Measurements from ENCODE around the gene SPEF2. TPM values are rescaled to one million over a fixed set of nuclear protein-coding genes. Genes with fewer than 3 reads are reported as not detected.

SPEF2 gene, protein sequence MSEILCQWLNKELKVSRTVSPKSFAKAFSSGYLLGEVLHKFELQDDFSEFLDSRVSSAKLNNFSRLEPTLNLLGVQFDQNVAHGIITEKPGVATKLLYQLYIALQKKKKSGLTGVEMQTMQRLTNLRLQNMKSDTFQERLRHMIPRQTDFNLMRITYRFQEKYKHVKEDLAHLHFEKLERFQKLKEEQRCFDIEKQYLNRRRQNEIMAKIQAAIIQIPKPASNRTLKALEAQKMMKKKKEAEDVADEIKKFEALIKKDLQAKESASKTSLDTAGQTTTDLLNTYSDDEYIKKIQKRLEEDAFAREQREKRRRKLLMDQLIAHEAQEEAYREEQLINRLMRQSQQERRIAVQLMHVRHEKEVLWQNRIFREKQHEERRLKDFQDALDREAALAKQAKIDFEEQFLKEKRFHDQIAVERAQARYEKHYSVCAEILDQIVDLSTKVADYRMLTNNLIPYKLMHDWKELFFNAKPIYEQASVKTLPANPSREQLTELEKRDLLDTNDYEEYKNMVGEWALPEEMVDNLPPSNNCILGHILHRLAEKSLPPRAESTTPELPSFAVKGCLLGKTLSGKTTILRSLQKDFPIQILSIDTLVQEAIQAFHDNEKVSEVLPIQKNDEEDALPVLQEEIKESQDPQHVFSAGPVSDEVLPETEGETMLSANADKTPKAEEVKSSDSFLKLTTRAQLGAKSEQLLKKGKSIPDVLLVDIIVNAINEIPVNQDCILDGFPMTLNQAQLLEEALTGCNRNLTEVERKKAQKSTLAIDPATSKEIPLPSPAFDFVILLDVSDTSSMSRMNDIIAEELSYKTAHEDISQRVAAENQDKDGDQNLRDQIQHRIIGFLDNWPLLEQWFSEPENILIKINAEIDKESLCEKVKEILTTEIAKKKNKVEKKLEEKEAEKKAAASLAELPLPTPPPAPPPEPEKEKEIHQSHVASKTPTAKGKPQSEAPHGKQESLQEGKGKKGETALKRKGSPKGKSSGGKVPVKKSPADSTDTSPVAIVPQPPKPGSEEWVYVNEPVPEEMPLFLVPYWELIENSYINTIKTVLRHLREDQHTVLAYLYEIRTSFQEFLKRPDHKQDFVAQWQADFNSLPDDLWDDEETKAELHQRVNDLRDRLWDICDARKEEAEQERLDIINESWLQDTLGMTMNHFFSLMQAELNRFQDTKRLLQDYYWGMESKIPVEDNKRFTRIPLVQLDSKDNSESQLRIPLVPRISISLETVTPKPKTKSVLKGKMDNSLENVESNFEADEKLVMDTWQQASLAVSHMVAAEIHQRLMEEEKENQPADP (N-terminal part only)
- polyA plus RNA-seq (2013, experiment 1 of 2) = 1.5 TPM
- 1.2 TPM for polyA plus RNA-seq (2013, experiment 2 of 2)

DNA sequence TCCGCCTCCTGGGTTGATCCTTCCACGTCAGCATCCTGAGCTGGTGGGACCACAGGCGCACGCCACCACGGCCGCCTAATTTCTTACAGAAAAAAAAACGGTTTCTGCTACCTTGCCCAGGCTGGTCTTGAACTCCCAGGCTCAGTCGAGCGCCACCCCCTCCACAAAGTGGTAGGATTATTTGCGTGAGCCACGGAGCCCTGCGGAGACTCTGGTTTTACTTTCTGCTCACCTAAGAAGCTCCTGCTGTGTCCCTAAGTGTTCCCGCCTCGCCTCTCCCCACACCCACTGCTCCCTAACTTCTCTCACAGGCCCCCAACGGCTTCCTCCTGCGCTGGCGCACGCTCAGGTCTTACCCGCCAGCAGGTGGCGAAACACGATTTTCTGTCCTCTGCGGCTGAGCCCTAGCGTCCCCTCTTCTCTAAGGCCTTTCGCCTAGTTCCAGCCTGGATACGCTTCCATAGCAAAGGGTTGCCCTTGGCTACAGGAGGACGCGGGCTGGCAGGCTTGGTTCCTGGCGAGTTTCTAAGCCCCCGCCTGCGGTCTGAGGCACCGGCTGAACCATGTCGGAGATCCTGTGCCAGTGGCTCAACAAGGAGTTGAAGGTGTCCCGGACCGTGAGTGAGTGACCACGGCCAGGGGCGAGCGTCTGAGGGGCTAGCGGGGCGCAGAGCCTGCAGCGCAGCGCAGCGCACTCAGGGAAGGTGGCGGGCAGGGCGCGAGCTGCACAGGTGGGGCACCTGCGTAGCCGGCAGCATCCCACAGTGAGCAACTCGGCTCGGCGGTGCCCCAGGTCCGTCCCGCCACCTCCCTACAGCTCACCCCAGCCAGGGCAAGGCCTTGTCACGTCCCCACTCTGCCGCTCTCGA, at the start of gene SPEF2:
Gene SPEF2, plus strand, starts transcription at position 429 of the 869 bp plus-strand sequence. Its CDS starts 135 bp downstream, at position 564.
- Histone ChIP-seq H2BK5ac (ENCODE audit: low read depth, low read length, poor library complexity, severe bottlenecking) (no peak within 1 kb of the TSS), H3K36me3 (ENCODE audit: control insufficient read depth in 1 of 2, insufficient read depth in 2 of 2, low read depth in 1 of 2, low read length in 2 of 2) (no peaks in the 10 kb centered on the region), H2AK5ac (ENCODE audit: low read length, severe bottlenecking) (no peak within 1 kb of the TSS), H3K18ac (ENCODE audit: low read depth in 1 of 2, low read length in 2 of 2) (peak within 1 kb of the TSS in 1 of 2 experiments; percentile 41), H2BK120ac (ENCODE audit: low read depth, low read length) (no peak within 1 kb of the TSS), H3K27me3 (ENCODE audit: control insufficient read depth in 1 of 2, insufficient read depth in 1 of 2, low read length in 2 of 2) (no peaks in the 10 kb centered on the region), H3K4ac (ENCODE audit: low read depth in 1 of 2, low read length in 2 of 2) (no peak within 1 kb of the TSS), H3K4me1 (ENCODE audit: control insufficient read depth, insufficient read depth, low read depth, low read length) (peaks cover 8% of the 10 kb centered on the region), H2BK15ac (ENCODE audit: low read depth, poor library complexity, severe bottlenecking) (no peak within 1 kb of the TSS), H4K8ac (ENCODE audit: low read length) (peak within 1 kb of the TSS; percentile 48), H3K4me3 (ENCODE audit: insufficient read depth in 1 of 2, low read depth in 1 of 2, low read length in 2 of 2) (peak within 1 kb of the TSS; percentile 88 to 92), H3K9me3 (ENCODE audit: control insufficient read depth, low read length) (peaks cover 7% of the 10 kb centered on the region), H2AFZ (ENCODE audit: low read depth, low read length) (peak within 1 kb of the TSS; percentile 96), H3K4me2 (ENCODE audit: low read length, poor library complexity, severe bottlenecking) (peak within 1 kb of the TSS; percentile 80), H2BK12ac (ENCODE audit: low read length in 2 of 2) (no peak within 1 kb of the TSS), H4K91ac (ENCODE audit: low read length) (peak within 1 kb of the TSS; percentile 11), H3K14ac (ENCODE audit: low read length in 2 of 2) (peak within 1 kb of the TSS in 1 of 2 experiments; percentile 36), H3K23ac (ENCODE audit: low read length in 2 of 2) (no peak within 1 kb of the TSS), H3K9ac (ENCODE audit: low read length) (peak within 1 kb of the TSS; percentile 91), H3K27ac (ENCODE audit: low read length, poor library complexity, severe bottlenecking) (no peak within 1 kb of the TSS), H3K79me1 (replicated peaks; ENCODE audit: low read length, poor library complexity, severe bottlenecking) (peaks cover 1% of the 10 kb centered on the region)
- peak; percentile 89 for DNase-seq
- 14% methylated on average over 35 of the region's 55 CpGs for whole genome bisulfite sequencing

DNA sequence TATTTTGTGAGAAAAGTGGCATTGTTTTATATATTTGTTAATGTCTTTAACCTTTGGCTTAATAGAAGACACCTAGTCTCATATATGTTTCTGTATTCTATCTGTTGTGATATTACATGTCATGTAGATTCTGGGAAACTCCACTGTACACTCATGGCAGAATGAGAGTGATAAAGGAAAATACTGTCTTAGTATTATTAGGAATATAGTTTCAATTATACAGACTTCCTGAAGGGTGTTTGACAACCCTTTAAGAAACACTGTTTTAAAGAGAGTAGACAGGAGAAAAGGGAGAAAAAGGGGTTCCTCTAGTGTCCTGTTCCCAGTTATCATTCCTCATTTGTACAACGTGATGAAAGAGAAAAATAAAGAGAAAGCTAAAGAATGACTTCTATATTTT, 42.1 kb upstream of the SPEF2 start:
- Histone ChIP-seq H2BK15ac (ENCODE audit: low read depth, poor library complexity, severe bottlenecking) (no peak overlapping the region), H3K27me3 (ENCODE audit: control insufficient read depth in 1 of 2, insufficient read depth in 1 of 2, low read length in 2 of 2) (no peaks in the 10 kb centered on the region)
- WGBS = no CpG with 5 or more reads among the region's 1 CpG

DNA sequence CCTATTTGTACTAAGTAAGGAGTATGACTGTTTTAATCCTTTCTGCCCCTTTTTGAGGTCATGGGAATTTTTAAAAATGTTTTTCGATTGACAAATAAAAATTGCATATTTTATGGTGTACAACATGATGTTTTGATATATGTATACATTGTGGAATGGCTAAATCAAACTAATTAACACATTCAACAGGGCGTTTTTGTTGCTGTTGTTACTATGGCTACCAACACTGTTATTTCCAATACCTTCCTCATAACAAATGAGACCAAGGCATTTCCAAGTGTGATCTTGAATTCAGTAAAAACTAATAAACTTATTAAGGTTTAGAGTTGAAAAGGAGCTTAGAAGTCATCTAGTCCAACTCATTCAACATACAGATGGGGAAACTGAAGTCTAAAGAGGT, 30.2 kb upstream of the SPEF2 start:
- Histone ChIP-seq H2BK120ac (ENCODE audit: low read depth, low read length) (no peak overlapping the region), H3K23ac (ENCODE audit: low read length in 2 of 2) (no peak overlapping the region), H3K4me1 (ENCODE audit: control insufficient read depth, insufficient read depth, low read depth, low read length) (no peaks in the 10 kb centered on the region), H3K36me3 (ENCODE audit: control insufficient read depth in 1 of 2, insufficient read depth in 2 of 2, low read depth in 1 of 2, low read length in 2 of 2) (no peaks in the 10 kb centered on the region), H3K9ac (ENCODE audit: low read length) (no peak overlapping the region), H2BK15ac (ENCODE audit: low read depth, poor library complexity, severe bottlenecking) (no peak overlapping the region), H3K27me3 (ENCODE audit: control insufficient read depth in 1 of 2, insufficient read depth in 1 of 2, low read length in 2 of 2) (no peaks in the 10 kb centered on the region), H3K4me2 (ENCODE audit: low read length, poor library complexity, severe bottlenecking) (no peak overlapping the region), H4K91ac (ENCODE audit: low read length) (no peak overlapping the region), H4K8ac (ENCODE audit: low read length) (no peak overlapping the region), H3K27ac (ENCODE audit: low read length, poor library complexity, severe bottlenecking) (no peak overlapping the region), H2BK5ac (ENCODE audit: low read depth, low read length, poor library complexity, severe bottlenecking) (no peak overlapping the region), H2AK5ac (ENCODE audit: low read length, severe bottlenecking) (no peak overlapping the region), H3K14ac (ENCODE audit: low read length in 2 of 2) (no peak overlapping the region), H3K18ac (ENCODE audit: low read depth in 1 of 2, low read length in 2 of 2) (no peak overlapping the region), H3K79me1 (replicated peaks; ENCODE audit: low read length, poor library complexity, severe bottlenecking) (no peaks in the 10 kb centered on the region), H2AFZ (ENCODE audit: low read depth, low read length) (no peak overlapping the region), H3K4ac (ENCODE audit: low read depth in 1 of 2, low read length in 2 of 2) (no peak overlapping the region), H3K9me3 (ENCODE audit: control insufficient read depth, low read length) (no peaks in the 10 kb centered on the region), H2BK12ac (ENCODE audit: low read length in 2 of 2) (no peak overlapping the region), H3K4me3 (ENCODE audit: insufficient read depth in 1 of 2, low read depth in 1 of 2, low read length in 2 of 2) (no peak overlapping the region)
- DNase-seq = no peak
- WGBS = no CpG with 5 or more reads among the region's 2 CpGs

More for the DNA sequence above, 42.1 kb upstream of the SPEF2 start:
- no peaks in the 10 kb centered on the region for H3K79me1 ChIP-seq (replicated peaks; ENCODE audit: low read length, poor library complexity, severe bottlenecking)
- H4K91ac ChIP-seq (ENCODE audit: low read length) = no peak overlapping the region
- H2BK12ac ChIP-seq (ENCODE audit: low read length in 2 of 2) = no peak overlapping the region
- H2BK5ac ChIP-seq (ENCODE audit: low read depth, low read length, poor library complexity, severe bottlenecking) = no peak overlapping the region
- H3K4me2 ChIP-seq (ENCODE audit: low read length, poor library complexity, severe bottlenecking) = no peak overlapping the region
- no peak overlapping the region for H3K14ac ChIP-seq (ENCODE audit: low read length in 2 of 2)
- peaks cover 3% of the 10 kb centered on the region for H3K9me3 ChIP-seq (ENCODE audit: control insufficient read depth, low read length)
- no peak overlapping the region for H2AFZ ChIP-seq (ENCODE audit: low read depth, low read length)
- no peak overlapping the region for H3K9ac ChIP-seq (ENCODE audit: low read length)
- no peak overlapping the region for H2BK120ac ChIP-seq (ENCODE audit: low read depth, low read length)
- no peak overlapping the region for H4K8ac ChIP-seq (ENCODE audit: low read length)
- no peak overlapping the region for H3K4me3 ChIP-seq (ENCODE audit: insufficient read depth in 1 of 2, low read depth in 1 of 2, low read length in 2 of 2)
- H3K36me3 ChIP-seq (ENCODE audit: control insufficient read depth in 1 of 2, insufficient read depth in 2 of 2, low read depth in 1 of 2, low read length in 2 of 2) = no peaks in the 10 kb centered on the region
- no peak overlapping the region for H3K4ac ChIP-seq (ENCODE audit: low read depth in 1 of 2, low read length in 2 of 2)
- no peak overlapping the region for H3K27ac ChIP-seq (ENCODE audit: low read length, poor library complexity, severe bottlenecking)
- H3K23ac ChIP-seq (ENCODE audit: low read length in 2 of 2) = no peak overlapping the region
- no peak overlapping the region for H3K18ac ChIP-seq (ENCODE audit: low read depth in 1 of 2, low read length in 2 of 2)
- no peak for DNase-seq
- H2AK5ac ChIP-seq (ENCODE audit: low read length, severe bottlenecking) = no peak overlapping the region
- no peaks in the 10 kb centered on the region for H3K4me1 ChIP-seq (ENCODE audit: control insufficient read depth, insufficient read depth, low read depth, low read length)

Data from mesenchymal stem cell (in vitro differentiated cells and primary cell).